HT-29 (cell line): ENCODE measurements around the gene ARMH4. TPM values are rescaled to one million over a fixed set of nuclear protein-coding genes. Genes with fewer than 3 reads are reported as not detected.

Experiments
- DNase-seq: peaks from one replicate; pipeline ENCODE4 v3.0.0-alpha.2; 2015; ENCODE audit warnings: low spot score
- total RNA-seq: library from RNA; depleted of rRNA; stranded (reverse); fragments of >200 nt; shearing (Covaris generic); gene quantifications from 2 replicates; pipeline ENCODE4 v1.2.3, GENCODE V29; 2014

ARMH4 gene
- total RNA-seq, 1 experiment from 2014 or later = not detected

DNA sequence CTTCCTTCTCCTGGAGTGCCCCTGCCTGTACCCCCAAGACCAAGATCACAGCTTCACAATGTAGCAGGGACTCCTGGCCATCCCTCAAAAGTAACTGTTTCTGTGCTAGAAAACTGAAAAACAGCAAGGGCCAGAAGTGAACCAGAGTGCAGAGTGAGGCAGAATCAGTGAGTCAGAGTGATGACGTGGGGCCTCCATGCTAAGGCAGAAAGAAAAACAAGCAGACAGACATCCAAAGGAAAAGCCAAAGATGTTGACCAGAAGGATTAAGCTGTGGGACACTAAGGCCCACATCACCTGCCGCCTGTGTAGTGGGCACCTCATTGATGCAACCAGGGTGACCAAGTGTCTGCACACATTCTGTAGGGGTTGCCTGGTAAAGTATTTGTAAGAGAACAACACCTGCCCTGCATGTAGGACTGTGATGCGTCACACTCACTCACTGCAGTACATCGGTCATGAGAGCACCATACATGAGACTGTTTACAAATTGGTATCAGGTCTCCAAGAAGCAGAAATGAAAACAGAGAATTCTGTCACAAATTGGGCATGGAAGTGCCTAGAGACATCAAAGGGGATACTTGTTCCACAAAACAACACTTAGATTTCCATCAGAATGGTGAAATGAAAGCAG lies 51.2 kb downstream of the ARMH4 start:
- DNase-seq = no peak

DNA sequence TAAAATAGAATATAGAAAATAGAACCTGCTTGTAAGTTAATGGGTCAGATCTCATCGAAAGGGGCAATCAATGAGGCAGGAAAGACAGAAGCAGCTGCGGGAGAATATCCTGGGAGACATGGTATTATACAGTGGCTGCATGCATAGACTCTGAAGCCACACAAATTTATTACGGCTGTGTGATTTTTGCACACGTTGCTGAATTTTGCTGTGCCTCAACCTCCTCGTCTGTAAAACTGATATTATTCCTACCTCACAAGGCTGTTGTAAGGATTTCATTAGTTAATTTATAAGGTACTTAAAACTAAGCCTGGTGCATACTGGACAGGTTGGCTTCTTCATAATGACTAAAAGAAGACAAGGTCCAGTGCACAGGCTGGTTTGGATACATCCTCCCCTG lies 52.3 kb downstream of the ARMH4 start:
- no peak for DNase-seq

DNA sequence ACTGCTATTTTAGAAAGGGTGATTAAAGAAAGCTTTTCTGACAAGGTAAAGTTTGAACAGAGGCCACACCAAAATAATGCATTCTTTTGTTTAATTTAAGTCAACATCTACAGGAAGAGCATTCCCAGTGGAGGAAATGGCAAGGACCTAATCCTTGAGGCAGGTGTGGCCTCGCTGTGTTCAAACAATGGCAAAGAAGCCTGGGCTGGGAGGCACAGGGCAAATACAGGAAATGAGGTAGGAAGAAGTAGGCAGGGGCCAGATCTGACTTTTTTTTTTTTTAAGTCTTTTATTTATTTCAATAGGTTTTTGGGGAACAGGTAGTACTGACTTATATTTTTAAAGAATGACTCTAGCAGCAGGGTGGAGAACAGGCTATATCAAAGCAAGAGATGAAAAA lies 53.5 kb downstream of the ARMH4 start:
- DNase-seq = no peak

DNA sequence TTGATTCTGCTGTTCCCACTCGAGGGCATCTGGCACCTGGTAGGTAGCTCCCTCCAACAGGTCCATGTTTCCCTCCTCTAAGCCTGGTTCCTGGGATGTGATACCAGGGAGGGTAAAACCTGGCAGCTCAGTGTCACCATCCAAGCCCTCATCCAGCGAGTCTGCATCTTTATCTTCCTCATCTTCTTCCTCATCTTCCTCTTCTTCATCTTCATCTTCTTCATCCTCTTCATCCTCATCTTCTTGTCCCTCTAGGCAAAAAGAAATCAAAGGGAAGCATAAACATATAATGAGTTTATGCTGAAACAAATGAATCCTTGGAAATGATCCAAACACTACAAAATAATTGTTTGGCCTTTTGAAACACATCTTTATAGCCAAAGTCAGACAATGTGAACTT lies 55.3 kb downstream of the ARMH4 start:
- no peak for DNase-seq

DNA sequence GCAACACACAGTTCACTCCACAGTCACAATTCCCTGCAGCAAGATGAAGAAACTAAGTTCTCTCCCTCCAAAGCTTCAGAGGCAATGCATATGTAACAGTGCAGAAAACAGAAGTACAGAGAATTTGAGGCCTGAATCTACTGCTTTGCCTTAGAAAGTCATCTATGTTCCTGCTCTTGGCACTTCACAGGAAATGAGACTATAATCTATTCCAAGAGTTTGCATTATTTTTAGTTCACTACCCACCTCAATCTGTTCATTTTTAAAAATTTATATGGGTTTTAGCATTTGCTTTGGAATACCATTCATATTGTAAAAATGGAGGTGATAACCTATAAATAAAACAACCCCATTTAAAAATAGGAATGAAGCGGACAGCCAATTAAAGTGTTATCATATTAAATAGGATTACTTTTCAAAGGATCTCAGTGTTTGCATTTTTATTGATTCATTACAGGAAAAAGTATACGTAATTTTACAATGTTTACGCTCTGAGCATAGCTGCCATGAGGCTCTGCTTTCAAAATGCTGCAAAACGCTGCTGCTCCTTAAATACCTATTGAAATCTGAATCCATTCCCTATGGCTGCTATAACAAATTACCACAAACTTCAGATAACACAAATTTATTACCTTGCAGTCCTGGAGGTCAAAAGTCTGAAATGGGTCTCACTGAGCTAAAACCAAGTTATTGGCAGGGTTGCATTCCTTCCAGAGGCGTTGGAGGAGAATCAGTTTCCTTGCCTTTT lies 60.0 kb downstream of the ARMH4 start:
- DNase-seq = no peak

DNA sequence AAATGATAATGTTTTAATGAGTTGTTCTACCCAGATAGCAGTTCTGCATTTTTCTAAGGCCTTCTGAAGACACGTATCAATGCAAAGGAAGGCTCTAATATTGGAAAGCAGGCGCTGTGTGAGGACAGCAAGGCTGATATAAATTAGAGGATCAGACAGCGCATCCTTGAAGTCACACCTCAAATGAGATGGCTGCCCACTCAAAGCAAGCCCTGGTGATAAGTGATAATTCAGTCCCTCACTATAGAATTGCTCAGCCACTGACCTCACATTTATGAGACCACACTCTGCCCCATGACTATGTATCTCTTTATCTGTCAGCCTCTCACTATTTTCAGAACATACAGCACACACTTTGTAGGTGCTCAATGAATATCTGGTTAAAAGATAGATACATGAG lies 62.4 kb downstream of the ARMH4 start:
- DNase-seq = no peak

DNA sequence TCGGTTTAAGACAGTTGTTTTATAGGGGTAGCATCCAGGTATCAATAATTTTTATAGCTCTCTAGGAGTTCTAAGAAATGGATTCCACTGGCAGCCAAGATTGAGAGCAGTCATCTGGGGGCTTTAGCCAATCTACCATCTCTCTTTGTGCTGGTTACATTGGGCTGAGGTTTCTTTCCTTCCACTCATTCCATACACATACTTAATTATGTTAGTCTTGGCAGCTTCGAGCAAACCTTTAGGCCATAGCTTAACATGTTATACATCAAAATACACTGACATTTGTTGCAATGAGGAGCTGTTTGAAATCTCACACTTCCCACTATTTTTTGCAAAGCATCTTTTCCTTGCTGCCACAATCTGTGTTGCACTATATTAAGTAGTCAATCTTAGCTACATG lies 63.1 kb downstream of the ARMH4 start:
- DNase-seq = no peak

DNA sequence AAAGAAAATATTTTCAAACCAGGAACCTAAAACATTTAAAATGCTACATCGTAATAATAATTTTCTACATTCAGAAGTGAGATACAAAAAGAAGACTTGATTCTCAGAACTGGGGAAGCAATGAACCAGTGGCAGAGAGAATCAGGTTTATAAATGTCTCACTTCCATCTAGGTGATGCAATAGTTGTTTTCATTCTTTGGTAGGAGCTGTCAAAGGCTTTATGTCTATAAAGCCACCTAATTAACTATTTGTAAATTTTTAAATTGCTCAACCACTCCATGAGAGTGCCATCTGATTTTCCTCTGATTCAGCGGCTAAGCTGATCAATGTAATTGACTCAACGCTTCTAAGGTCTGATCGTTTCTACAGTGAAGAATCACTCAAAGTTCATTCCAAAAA lies 66.1 kb downstream of the ARMH4 start:
- no peak for DNase-seq

DNA sequence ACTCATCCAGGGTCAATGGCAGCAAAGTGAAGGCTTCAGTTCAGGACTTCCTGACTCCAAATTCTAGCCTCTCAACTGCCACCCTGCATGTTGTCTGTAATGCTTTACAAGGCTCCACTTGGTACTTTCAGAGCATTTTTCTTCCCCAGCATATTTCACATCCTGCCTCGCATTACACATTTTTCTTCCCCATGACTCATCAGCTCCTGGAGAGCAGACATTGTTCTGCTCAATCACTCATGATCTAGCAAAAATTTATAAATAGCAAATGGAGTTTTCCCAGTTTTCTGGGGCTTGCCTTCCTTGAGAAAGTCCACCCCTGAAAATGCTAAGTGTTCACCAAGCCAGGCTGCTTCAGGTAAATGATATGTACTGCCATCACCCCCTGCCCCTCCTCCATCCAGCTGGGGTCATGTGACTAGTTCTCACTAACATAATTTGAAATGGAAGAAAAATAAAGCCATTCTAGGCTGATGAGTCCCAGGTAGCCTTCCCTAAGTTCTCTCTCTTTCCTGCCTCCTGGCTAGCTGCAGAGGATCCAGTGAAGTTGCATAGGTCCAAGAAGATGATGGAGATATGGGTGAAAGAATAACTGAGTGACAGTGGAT lies 69.4 kb downstream of the ARMH4 start:
- no peak for DNase-seq

DNA sequence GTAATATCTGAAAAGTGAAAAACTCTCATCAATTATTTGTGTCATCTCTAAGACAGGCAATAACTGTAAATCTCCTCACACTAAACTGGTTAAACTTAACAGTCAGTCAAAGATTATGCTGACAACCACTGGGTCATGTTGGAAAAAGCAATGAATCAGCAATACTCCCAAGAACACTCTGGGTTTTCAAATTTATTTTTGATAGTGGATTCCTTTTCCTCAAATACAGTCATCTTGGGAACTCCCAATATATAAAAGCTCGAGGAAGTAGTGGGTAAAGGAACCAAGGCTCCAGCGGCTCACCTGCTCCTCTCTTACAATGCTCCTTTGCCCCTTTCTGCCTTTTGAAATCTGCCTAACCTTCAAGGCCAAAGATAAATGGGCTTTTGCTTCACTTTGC lies 70.0 kb downstream of the ARMH4 start:
- no peak for DNase-seq

DNA sequence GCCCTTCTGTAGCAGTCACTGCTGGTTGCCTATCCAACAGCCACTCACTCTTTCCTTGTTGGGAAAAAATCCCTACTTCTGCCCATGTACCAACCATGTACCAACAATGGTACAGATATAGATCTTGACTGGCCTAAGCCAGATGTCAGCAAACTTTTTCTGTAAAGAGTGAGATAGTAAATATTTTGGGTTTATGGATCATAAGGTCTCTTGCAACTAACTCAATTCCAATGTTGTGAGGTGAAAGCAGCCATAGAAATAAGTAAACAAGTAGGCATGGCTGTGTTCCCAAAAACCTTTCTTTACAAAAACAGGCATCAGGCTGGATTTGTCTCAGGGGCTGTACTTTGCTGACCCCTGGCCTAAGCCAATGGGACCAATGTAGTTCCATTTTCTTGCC lies 73.5 kb downstream of the ARMH4 start:
- no peak for DNase-seq

DNA sequence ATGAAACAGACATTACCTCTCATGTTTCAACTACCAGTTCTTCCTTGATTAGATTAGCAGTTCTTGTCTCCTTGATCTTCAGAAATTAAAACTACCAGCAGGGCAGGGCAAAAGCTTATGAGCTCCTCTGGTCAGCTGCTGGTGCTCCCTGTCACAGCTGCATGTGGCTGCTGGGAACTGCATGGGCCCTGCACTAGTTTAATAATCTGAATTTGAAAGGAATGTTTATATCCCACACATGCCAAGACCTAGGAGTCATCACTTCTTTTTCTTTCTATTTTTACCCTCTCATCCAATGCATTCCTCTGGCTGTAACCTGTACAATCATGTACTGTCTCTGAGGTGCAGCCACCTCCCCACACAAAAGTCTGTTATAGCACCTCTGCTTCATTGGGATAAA lies 73.9 kb downstream of the ARMH4 start:
- no peak for DNase-seq

DNA sequence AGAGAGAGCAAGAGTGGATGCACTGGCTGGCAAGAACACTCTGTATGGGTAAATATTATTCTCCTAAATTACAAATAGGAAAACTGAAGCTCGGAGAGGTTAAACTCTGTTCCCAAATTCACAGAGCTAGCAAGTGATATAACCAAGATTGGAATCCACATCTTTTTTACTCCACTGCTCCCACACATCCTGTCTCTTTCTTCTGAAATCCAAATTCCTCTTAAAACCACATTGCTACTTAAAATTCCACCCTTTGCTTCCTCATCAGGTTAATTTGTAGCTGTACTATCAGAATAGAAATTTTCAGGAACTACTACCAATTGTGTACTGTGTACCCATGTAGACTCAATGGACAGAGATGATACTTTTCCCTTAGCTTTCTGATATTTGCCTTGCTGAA lies 74.4 kb downstream of the ARMH4 start:
- no peak for DNase-seq

DNA sequence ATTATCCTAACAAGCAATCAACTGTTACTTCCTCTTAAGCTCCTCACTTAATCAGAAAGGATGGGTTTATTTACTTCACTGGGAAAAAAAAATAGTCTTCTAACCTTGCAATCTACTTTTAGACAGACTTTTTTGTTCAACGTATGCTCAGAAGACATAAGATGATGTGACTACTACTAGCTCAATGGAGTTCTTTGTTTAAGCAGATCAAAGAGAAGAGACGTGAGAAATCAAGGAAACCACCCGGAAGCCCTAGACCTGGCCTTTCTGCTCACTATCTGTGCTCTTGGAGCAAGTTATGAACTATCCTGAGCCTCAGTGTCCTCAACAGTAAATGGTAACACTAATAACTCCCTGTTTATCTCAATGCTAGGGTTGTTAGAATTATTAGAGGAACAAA lies 78.5 kb downstream of the ARMH4 start:
- DNase-seq = no peak

DNA sequence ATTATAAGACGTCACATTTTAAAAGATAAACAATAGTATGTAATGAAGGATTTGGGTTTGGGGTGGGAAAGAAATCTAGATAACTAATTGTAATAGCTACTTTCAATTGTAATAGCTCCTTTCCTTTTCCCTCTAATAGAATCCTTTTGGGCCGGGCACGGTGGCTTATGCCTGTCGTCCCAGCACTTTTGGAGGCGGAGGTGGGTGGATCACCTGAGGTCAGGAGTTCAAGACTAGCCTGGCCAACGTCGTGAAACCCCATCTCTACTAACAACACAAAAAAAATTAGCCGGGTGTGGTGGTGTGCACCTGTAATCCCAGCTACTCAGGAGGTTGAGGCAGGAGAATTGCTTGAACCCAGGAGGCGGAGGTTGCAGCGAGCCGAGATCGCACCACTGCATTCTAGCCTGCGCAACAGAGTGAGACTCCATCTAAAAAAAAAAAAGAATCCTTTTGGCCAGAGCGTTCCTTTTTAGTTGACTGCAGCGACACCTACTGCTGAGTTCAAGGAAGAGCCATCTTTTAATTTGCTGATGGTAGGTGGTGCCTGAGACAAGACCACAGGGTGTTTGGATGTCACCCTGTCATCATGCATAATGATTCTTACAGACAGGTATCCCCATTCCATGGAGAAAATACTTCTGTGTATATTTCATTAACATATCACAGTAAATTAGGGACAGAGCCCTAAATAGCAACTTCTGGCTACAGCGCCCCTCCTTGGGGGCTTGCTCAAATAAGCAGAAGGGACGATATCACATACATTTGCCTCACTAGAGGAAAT lies 79.5 kb downstream of the ARMH4 start:
- DNase-seq = peak; percentile 60

DNA sequence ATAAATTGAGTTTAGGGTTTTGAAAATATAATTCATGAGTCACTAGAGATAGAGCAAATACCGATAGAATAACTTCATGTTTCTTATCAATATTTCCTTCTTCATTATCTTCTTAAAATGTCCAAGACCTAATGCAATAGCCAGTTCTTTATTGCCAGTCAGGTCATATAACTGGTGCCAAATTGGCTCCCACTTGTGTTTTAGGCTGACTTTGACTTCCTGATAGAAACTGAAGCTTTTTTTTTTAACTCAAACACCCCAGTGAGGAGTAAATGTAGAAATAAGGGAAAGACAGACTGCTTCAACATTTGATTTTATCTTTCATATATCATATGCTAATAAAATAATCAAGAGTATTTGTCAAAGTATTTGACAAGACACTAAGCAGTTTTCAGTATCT lies 80.7 kb downstream of the ARMH4 start:
- DNase-seq = no peak

DNA sequence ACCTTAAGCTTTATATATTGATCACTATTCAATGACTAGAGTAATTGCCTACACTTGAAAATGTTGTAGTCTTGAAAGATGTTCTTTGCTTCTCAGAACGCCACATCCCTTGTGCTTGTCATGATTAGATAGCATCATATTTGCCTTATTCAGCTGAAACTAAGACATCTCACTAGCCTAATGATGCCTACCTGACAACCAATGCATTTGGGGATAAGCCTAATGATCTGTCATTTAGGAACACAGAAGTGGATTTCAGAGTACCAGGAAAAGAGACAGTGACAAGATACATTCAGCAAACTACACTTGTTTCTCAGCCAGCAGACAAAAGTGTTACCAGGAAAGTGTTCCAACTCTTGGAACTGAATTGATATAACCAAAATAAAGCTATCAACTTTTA lies 83.7 kb downstream of the ARMH4 start:
- no peak for DNase-seq

DNA sequence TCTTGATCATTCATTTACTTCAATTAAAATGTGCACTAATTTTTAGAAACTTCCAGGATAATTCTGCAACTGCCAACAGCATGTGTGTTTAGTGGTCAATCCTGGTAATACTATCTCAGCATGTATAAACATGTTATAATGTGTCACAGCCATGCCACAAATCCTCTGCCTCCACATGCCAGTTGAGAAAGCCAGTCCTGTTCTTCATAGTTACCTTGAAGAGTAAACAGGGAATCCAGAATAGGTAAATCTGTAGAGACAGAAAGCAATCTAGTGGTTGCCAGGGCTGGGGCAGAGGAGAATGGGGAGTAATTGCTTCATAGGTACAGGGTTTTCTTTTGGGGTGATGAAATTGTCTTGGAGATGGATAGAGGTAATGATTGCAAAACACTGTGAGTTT lies 85.9 kb downstream of the ARMH4 start:
- no peak for DNase-seq

DNA sequence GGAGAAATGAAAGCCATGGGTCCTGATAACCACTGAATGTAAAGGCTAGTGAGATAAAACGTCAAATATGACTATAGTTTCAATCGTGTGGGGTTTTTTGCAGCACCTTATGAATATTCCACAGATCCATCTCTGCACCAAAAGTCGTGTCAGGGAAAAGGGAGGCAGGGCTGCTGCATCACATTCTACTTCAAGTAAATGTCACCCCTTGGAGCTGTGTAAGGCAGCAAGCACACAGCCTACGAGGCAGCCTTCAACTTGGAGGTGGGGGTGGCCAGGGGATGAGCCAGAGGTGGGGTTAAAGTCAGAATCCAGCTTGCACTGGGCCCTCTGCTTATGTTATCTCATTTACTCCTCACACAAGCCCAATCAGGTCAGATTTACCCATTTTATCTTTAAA lies 90.4 kb downstream of the ARMH4 start:
- no peak for DNase-seq

DNA sequence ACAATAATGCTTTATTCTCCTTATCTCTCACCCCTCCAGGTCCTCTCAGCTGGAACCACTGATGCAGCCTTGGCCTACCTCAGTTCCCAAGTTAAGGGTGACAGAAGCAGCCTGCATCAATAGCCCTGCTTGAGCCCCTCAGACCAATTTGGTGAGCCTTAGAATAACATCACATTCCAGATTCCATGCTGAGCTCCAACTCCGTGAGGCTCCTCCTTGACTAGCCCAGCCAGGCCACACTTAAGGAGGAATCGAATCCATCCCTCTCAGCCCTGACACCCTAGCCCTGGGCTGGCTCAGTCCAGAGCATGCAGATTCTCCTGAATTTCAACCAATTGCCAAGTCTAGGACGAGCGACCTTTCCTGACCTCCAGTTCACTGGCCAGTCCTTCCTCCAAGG lies 91.1 kb downstream of the ARMH4 start:
- DNase-seq = no peak

DNA sequence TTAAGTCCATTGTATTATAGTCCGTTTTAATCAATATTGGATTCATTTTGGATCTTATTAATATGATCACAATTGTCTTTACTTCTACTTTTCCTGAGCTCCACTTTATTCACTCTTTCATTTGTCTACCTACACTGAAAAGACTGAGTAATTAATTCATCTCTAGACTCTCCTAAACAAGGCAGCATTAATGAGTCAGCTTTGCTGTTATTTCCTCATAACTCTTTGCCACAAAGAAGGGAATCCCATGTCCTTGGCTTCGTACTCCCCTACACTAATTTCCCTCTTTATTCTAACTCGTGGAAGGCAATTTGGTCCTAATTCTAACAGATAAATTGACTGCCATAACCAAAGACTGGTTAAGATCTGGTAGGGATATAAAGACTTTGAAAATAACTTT lies 91.9 kb downstream of the ARMH4 start:
- DNase-seq = no peak

DNA sequence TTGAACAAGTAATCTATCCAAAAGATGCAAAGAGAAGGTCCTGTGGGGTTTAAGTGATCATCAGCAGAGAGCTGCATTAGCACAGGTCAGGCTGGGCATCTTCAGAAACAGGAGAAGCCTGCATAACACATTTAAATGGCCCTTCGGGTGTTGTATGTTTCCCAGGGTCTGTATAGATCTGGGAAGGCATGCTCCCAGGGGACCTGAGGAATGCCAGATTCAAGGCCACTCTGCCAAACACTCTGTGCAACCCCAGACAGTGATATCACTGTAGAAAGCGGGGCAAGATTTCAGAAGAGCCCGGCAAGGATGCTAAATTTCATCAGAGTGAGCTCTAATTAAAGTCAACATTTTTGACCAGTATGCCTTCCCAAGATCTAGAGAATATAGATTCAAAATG lies 92.9 kb downstream of the ARMH4 start:
- DNase-seq = no peak
